GM18867 (cell line): ENCODE measurements around the gene FBXL7.

Experiments used
- ATAC-seq: cut with Tn5 transposase; IDR thresholded peaks from one replicate; pipeline ENCODE4 v1.9.1; 2021; ENCODE audit warnings: mild to moderate bottlenecking, moderate library complexity; ENCODE audit not compliant: unreplicated experiment

The FBXL7 gene

DNA sequence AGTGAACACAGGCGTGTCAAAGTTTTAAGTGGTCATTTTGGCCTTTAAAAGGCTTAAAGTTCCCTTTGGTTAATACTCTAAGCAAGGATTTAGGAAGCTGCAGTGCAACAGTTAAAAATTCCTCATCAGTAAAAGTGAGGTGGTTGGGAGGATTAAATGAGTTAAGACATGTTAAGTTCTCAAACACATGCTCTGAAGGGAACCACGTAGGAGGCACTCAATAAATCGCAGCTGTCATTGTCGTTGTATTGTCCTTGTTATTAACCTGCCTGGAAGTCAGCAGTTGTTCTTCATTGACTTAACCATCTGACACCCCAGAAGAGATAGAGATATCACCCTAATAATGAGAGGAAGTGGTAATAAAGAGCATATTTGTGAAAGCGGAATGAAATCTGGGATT, 432.1 kb downstream of the FBXL7 start:
- ATAC-seq = no peak

DNA sequence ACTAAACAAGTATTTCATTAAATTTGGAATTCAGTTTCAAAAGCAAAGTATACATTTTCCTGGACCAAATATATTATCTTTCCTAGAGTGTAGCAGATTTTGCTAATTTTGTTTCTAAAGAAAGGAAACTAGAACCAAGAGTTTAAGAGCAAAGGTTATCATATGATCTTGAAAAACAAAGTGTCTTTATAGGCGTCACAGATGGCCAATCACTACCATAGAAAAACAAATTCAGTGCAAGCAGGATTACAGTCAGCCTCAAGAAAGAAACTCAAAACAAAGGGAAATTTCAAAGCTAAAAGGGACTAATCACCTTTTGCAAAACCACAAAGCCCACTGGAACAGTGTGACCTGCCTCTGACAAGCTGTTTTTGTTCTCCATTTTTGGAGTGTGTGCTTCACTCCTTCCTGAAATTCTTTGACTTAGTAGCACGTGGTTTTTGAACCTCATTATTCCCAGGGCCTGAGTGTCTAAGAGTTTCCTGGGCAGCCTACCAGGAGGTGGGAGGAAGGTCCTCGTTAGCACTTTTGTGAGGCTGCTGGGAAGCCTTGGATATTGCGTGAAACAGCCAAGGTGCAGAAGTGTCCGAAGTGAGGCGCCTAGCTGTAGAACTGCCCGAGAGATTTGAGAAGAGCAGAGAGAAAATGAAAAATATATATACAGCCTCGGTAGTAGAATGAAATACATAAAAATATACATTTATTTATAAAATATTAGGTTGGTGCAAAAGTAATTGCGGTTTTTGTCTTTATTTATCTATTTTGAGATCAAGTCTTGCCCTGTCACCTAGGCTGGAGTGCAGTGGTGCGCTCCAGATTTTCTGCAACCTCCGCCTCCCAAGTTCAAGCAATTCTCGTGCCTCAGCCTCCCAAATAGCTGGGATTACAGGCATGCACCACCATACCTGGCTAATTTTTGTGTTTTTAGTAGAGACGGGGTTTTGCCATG, 433.6 kb downstream of the FBXL7 start:
- no peak for ATAC-seq

DNA sequence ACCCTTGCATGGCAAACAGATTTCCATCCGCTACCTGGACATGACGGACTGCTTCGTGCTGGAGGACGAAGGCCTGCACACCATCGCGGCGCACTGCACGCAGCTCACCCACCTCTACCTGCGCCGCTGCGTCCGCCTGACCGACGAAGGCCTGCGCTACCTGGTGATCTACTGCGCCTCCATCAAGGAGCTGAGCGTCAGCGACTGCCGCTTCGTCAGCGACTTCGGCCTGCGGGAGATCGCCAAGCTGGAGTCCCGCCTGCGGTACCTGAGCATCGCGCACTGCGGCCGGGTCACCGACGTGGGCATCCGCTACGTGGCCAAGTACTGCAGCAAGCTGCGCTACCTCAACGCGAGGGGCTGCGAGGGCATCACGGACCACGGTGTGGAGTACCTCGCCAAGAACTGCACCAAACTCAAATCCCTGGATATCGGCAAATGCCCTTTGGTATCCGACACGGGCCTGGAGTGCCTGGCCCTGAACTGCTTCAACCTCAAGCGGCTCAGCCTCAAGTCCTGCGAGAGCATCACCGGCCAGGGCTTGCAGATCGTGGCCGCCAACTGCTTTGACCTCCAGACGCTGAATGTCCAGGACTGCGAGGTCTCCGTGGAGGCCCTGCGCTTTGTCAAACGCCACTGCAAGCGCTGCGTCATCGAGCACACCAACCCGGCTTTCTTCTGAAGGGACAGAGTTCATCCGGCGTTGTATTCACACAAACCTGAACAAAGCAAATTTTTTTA, 436.7 kb downstream of the FBXL7 start:
- ATAC-seq = no peak

DNA sequence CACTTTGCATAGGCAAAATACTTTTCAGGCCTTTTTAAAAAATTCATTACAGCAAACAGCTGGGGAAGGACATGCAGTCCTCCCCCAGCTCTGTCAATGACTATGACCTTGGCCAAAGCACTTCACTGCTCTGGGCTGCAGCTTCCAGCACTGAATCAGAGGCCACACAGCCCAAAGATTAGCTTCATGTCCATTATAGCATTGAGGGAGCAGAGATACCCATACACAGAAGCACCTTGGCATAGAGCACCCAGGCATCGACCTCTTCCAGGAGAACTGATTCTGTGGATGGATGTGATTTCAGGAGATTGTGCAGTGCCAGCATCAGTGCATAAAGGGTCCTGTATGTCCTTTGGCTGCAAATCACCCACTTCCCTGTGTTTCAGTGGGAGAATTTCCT, 437.7 kb downstream of the FBXL7 start:
- ATAC-seq = no peak

DNA sequence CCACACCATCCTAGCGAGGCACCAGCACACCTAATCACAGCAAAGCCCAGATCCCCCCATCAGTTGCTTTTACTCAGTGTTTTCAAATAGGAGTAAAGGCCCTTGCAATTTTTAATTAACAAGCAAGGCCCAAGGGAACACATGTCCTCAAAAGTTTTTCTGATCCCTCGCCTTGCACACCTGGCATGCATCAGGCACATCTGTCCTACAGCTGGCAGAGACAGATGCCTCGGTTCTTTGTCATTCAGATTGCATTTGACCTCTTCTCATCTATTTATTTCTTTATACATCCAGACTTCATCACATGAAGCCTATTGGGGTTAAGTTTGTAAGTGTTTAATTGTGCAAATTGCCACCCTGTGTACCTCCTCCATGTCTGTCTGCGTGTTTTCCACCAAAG, 438.2 kb downstream of the FBXL7 start:
- no peak for ATAC-seq

DNA sequence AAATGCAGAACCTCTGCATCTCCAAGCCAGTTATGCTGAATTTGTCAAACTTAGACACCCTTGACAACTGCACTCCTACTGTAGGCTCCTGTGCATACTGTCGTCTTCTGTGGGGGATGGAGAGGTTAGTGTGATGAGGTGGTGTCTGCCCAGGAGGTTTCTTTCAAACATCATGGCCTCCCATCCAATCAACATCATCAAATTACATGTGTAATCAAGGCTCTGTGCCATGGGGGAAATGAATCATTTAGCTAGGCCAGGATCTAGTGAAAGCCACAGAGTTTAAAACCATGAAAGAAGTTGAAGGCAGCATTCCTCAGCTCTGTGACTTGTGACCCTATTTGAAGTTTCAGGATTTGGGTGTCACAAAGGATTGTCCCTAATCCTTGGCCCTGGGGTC, 439.0 kb downstream of the FBXL7 start:
- ATAC-seq = no peak

DNA sequence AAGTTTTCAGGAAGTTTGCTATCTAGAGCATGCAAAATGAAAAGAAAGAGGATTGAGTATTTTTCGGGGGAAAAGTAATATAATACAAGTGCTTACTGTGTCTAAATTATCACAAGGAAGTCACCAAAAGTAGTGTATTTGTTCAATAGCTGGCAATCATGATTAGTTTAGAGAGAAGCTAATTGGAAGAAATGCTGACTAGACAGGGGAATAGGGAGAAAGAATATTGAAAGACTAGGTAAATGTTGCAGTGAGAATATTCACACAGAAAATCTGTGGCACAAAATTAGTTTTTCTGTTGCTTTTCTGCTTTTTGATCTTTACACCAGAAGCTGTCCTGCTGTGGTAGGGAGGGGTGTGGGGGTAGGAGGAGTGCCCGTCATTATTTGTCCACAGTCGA, 440.9 kb downstream of the FBXL7 start:
- ATAC-seq = no peak

DNA sequence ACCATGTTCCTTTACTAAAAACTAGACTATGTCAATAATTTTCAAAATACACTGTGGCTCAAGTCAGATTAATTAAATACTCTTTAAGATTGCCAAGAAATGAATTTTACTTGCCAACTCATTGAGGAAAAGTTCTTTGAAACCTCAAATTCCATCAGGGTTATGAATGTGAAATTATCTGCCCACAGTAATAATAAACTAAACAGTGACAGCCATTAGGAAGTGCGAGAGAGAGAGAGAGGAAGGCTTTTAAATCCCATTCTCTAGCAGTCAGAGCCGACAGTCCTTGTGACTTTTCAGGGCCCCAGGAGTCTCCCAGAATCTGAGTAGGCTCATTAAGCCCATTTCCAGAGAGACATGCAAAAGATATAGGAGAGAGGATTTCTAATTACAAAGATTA, 443.5 kb downstream of the FBXL7 start:
- ATAC-seq = no peak

DNA sequence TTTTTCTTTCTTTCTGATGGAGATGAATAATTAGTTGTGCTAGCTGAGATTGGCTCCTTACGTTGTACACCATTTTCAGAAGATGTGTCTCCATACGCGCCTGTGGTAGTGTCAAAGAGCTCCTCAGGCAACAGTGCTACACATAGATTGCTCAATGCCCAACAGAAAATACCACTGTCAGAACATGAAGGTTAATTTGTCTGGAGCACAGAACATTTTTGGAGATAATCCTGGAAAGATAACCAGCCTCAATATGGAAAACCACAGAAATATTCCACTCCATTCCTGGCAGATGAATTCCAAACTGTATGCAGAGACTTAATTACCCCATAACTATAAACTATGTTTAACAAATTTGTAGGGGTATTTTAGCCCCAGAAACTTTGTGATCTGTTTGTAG, 446.0 kb downstream of the FBXL7 start:
- no peak for ATAC-seq

DNA sequence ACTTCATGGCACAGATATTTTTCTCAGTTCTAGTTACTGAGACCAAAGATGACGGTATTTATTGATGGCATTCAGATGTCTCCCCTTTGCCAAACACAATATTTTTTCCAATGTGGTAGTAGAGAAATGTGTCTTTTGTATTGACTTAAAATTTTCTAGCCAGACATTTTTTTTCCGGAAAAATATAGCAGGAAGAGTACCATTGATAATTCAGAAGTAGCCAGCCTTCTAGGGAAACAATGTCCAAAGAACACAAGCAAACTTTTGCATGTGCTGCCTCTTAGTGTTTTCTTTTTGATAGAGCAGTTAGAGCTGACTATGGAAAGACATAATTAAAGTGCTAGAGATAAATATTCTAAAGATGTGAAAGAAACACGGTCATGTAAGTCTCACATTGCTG, 448.2 kb downstream of the FBXL7 start:
- ATAC-seq = no peak

DNA sequence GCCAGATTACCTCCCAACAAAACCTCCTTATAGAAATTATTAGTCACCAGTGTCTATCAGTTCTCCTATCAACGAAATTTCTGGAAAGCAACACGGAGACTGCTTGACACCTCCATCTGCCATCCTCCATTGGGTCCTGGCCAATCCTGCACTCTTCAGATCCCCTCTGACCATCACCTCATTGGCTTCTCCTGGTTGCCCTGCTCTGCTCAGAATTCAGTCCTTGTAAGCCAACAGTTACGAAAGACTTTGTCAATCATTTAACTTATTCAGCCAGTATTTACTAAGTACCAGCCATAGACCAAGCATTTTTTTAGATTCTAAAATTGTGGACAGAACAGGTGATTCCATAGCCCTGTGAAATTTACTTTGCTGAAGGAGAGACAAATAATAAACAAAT, 451.1 kb downstream of the FBXL7 start:
- ATAC-seq = no peak

DNA sequence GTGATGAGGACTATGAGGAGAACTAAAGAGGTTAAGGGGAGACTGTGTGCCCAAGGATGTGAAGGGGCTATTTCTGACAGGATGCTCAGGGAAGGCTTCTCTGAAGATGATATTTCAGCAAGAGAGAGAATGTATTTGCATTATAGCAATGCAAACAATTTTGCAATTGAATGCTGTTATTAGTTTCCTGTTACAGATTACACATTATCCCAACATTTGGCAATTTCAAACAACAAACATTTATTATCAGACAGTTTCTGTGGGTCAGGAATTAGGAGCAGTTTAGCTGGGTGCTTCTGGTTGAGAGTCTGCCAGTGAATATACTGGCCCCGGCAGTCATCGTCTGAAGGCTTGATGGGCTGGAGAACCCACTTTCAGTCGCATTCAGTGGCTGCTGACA, 451.6 kb downstream of the FBXL7 start:
- no peak for ATAC-seq

DNA sequence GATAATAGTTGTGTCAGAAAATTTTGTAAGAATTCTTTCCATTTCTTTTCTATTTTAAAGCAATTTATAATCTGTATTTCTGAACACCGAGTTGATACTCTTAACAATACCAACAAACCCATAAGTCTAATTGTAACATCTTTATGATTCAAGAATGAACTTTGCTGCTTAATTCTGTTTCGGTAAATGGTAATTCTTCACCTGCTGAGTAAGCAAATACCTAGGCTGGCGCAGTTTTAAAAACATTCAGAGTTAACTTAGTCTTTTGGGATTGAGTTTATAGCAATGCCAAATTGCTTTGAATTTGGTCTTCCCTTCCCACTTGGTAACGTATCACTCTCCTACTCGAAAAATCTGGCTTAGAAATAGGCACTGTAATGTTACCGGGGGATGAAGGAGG, 456.6 kb downstream of the FBXL7 start:
- no peak for ATAC-seq

DNA sequence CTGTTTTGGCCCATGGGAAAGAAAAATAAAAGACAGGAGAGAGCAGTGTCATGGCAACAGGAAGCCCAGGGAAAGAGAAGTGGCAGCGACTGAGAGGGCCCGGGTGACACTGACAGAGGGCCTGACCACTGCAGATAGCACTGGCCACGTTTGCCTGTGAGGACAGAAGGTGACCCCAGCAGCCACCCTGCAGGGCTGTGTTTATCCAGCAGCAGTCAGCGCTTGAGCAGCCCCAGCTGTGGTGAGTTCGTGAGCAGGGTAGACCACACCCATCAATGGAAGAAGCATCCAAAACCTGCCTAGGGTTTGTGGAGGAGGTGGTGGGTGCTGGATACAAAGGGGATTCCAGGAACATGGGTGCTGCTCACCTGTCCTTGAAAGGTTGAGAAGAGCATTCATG, 457.1 kb downstream of the FBXL7 start:
- no peak for ATAC-seq

DNA sequence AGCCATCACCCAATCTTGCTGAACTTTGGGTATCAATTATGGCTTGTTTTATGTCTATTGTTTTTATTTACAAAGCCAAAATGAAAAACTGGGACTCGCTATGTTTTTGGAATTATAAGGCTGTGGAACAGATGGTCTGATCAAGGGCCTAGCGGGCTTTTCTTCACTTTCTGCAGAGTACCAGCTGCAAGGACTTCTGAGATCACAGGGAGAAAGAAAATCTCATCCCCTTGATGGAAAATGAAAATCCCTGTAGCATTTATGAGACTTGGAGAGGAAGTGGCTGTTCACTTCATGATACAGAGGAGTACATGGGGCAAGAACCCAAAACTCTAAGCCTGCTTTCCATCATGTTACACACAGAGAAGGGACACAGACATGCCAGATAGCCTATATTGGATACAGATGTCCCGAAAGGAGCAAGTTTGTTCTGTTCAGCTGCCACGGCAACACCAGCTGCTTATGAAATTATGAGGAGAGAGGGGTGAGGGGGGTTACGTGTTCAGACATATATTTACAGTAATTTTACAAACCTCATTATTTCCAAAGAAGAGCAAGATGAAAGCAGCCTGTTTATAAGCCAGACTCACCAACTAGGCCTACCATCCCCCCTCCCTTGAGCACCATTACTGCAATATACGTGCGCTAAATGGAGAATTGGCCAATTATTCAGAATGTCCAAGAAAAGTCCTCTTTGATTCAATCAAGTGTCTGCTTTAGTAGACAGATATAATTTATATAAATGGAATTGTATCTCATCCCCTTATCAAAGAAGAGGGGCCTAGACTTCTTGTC, 459.6 kb downstream of the FBXL7 start:
- ATAC-seq = no peak

DNA sequence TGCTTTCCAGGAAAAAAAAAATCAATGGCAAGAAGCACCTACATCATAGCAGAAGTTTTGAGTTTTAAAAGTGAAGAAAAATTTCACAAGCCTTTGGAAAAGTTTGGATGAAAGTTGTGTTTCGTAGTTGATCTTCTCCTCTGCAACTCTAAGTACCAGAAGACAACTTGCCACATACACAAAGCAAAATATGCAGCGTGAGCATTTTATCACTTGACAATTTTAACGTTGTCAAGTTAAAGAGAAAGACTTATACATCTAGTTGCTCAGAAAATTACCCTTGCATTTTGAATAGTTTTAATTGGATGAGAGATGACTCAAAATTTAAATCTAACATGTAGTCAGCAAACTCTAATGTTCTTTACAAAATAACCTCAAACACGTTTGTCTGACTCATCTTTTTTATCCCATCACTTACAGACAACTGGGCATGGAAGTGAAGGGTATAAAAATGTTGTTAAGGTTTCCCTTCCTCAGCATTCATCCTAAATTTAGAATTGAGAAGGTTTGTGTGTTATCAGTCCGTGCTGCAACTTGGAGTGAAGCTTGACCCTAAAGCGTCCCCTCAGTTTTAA, 466.2 kb downstream of the FBXL7 start:
- ATAC-seq = no peak

DNA sequence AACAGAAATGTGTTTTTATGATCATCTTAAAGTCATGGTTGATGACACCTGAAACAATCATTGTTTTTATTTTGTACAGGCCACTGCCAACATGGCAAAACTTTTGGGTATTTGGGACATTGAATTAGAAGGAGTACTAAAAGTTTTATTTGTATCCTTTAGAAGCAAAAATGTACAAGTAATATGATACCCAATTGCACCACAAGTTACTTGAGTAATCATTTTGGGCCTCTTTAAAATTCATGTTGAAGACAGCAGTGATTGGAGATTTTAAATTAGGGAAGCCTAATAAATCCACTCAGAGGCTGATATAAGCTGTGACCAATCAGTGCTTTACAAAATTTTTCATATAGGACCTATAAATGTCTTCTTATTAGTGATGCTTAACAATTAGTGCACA, 466.7 kb downstream of the FBXL7 start:
- ATAC-seq = no peak

DNA sequence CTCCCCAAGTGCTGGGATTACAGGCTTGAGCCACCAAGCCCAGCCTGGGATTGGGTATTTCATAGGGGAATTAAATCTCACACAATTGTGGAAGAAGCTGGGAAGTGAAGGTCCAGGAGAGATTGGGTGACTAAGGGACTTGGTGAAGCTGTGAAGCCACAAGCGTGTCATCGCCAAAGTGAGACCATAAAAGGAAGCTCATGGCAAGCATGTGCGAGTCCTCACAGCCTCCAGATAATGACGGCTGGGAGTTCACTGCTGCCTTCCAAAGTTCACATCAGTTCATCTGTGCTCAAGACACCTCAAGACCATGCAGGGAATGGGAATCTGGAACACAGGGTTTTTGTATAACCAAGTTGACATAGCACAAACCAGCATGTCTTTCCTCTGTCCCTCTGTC, 469.0 kb downstream of the FBXL7 start:
- ATAC-seq = no peak

DNA sequence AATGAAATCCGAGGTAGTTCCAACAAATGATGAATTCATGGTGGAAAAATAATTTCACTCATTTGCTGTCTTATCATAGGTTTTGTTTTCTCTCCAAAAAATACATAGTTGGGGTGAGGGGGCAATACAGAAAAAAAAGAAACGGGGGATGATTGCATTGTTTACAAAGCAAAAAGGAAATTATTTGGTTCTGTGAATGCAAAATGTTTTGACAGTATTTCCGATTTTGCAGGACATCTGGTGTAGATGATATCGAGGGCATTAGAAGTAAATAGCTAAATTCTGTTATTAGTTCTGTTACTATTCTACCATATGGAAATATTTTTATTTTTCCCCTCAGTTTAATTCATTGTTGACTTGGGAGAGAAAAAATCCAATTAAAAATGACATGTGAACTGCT, 477.9 kb downstream of the FBXL7 start:
- ATAC-seq = no peak

DNA sequence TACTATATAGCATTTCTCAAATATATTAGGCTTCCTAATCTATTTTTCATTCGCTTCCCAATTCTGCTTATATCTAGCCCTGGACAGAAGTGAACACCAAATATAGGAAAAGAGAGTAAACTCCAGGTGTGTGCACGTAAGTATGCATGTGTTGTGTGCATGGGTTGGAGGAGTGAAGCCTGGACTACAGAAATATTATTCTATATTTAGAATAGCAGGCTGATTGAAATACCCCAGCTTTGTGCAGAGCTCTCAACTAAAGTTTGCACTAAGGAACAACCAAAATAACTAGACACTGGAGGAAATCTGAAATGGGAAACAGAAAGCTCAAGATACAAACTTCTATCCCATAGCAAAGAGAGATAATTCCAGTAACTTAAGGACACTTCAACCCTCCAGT, 480.9 kb downstream of the FBXL7 start:
- ATAC-seq = no peak

DNA sequence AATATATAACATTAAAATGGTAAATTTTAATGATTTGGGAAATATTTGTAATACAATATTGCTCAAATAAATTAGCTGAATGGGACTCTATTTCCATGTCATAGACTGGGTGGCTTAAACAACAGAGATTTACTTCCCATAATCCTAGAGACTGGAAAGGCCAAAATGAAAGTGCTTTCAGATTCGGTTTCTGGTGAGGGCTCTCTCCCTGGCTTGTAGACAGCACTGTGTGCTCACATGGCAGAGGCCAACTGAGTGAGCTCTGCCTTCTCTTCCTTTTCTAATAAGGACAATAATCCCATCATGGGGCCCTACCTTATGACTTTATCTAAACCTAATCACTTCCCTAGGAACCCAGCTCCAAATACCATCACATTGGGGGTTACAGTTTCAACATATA, 483.4 kb downstream of the FBXL7 start:
- ATAC-seq = no peak
